ENCODE measurements around the gene NAPSA. TPM values are rescaled to one million over a fixed set of nuclear protein-coding genes. Genes with fewer than 3 reads are reported as not detected.
"Not testable (repeated sequence)": the region's sequence is repeated elsewhere in the genome, so short reads cannot be mapped to it uniquely, and the experiment has no call there.

Gene NAPSA
- polyA plus RNA-seq, 12 donors: 0.43 to 1.6 (median 0.96) TPM; not detected in 2

- no peak for DNase-seq
Measured at GRCh38 chr19:50361290-50362029, 4.0 kb downstream of the NAPSA start.

- DNase-seq: no peak
Measured at GRCh38 chr19:50359328-50359818, 6.1 kb downstream of the NAPSA start.

- peak; percentile 71 for DNase-seq
Measured at GRCh38 chr19:50358483-50359327, 6.7 kb downstream of the NAPSA start.

- DNase-seq: peak; percentile 54
Measured at GRCh38 chr19:50357178-50358100, 8.0 kb downstream of the NAPSA start.

- DNase-seq: no peak
Measured at GRCh38 chr19:50356691-50357177, 8.7 kb downstream of the NAPSA start.

GRCh38 chr19:50353487-50353880 is 12.0 kb downstream of the NAPSA start:
- DNase-seq: not testable (repeated sequence)

- no peak for DNase-seq
Measured at GRCh38 chr19:50352242-50352641, 13.2 kb downstream of the NAPSA start.

- no peak for DNase-seq
Measured at GRCh38 chr19:50349277-50350057, 16.0 kb downstream of the NAPSA start.

GRCh38 chr19:50347089-50347581 is 18.3 kb downstream of the NAPSA start:
- DNase-seq: not testable (repeated sequence)

- DNase-seq: no peak
Measured at GRCh38 chr19:50344661-50345318, 20.6 kb downstream of the NAPSA start.

GRCh38 chr19:50341091-50341564 is 24.3 kb downstream of the NAPSA start:
- DNase-seq: no peak

GRCh38 chr19:50340331-50340730 is 25.1 kb downstream of the NAPSA start:
- no peak for DNase-seq

GRCh38 chr19:50337031-50337430 is 28.4 kb downstream of the NAPSA start:
- DNase-seq: not testable (repeated sequence)

GRCh38 chr19:50334741-50335421 is 30.6 kb downstream of the NAPSA start:
- no peak for DNase-seq

- peak; percentile 80 for DNase-seq
Measured at GRCh38 chr19:50333737-50334617, 31.5 kb downstream of the NAPSA start.

GRCh38 chr19:50333235-50333736 is 32.2 kb downstream of the NAPSA start:
- no peak for DNase-seq

GRCh38 chr19:50332244-50333038 is 33.0 kb downstream of the NAPSA start:
- no peak for DNase-seq
